HepG2 (cell line): ENCODE data around the gene RPS14. TPM values are rescaled to one million over a fixed set of nuclear protein-coding genes. Genes with fewer than 3 reads are reported as not detected.

Experiments
- DMAP1 ChIP-seq: IDR thresholded peaks from 2 replicates; pipeline ENCODE4 v1.6.1; 2016
- HMGXB4 ChIP-seq, 2 experiments: sonication (generic) in 1 of 2; formaldehyde crosslinking in 1 of 2; IDR thresholded peaks; 2 replicates each; pipeline versions ENCODE4 v1.4.0 to v1.6.1; 2018 to 2020; ENCODE audit warnings: missing genetic modification reagents in 2 of 2, borderline replicate concordance in 1 of 2, low read depth in 1 of 2, mild to moderate bottlenecking in 1 of 2, missing biosample characterization in 1 of 2
- HOXA5 ChIP-seq: sonication (generic); formaldehyde crosslinking; IDR thresholded peaks from 2 replicates; pipeline ENCODE4 v1.4.0; 2020; ENCODE audit warnings: missing genetic modification reagents
- NKX3-1 ChIP-seq: sonication (generic); formaldehyde crosslinking; IDR thresholded peaks from 2 replicates; pipeline ENCODE4 v1.5.0; 2020; ENCODE audit warnings: missing genetic modification reagents
- NR0B2 ChIP-seq: sonication (generic); formaldehyde crosslinking; IDR thresholded peaks from 2 replicates; pipeline ENCODE4 v1.4.0; 2020; ENCODE audit warnings: mild to moderate bottlenecking, missing genetic modification reagents
- PAXIP1 ChIP-seq: sonication (generic); formaldehyde crosslinking; conservative IDR thresholded peaks from 2 replicates; pipeline ENCODE4 v1.4.0; 2020; ENCODE audit warnings: mild to moderate bottlenecking, missing genetic modification reagents, moderate library complexity
- PHF8 ChIP-seq: sonication (generic); formaldehyde crosslinking; IDR thresholded peaks from 2 replicates; pipeline ENCODE4 v1.5.0; 2020; ENCODE audit warnings: missing genetic modification reagents
- RCOR2 ChIP-seq: IDR thresholded peaks from 2 replicates; pipeline ENCODE4 v1.6.1; 2016; ENCODE audit warnings: missing biosample characterization, missing genetic modification reagents
- UBTF ChIP-seq: sonication (generic); formaldehyde crosslinking; IDR thresholded peaks from 2 replicates; pipeline ENCODE4 v1.4.0; 2020; ENCODE audit warnings: mild to moderate bottlenecking, missing genetic modification reagents
- ZC3H13 ChIP-seq: sonication (generic); formaldehyde crosslinking; IDR thresholded peaks from 2 replicates; pipeline ENCODE4 v1.8.1; 2023; ENCODE audit warnings: mild to moderate bottlenecking, missing genetic modification reagents, moderate library complexity
- ZFY ChIP-seq: sonication (generic); formaldehyde crosslinking; IDR thresholded peaks from 2 replicates; pipeline ENCODE4 v1.4.0; 2020; ENCODE audit warnings: missing genetic modification reagents
- ZNF281 ChIP-seq: sonication (generic); formaldehyde crosslinking; IDR thresholded peaks from 2 replicates; pipeline ENCODE4 v1.4.0; 2020; ENCODE audit warnings: missing genetic modification reagents, borderline replicate concordance
- ZNF605 ChIP-seq: sonication (generic); formaldehyde crosslinking; IDR thresholded peaks from 2 replicates; pipeline ENCODE4 v1.8.0; 2022; ENCODE audit warnings: mild to moderate bottlenecking, missing genetic modification reagents
- ZNF674 ChIP-seq: sonication (generic); formaldehyde crosslinking; IDR thresholded peaks from 2 replicates; pipeline ENCODE4 v1.5.0; 2020; ENCODE audit warnings: low read depth, mild to moderate bottlenecking, missing genetic modification reagents
- polyA plus RNA-seq, 8 experiments: library from polyadenylated mRNA; depleted of rRNA in 3 of 8; stranded (reverse) in 7 of 8; unstranded in 1 of 8; fragments of >200 nt; fragmentation: Illumina TruSeq in 4 of 8; extraction: Trizol in 4 of 8; gene quantifications; 2 replicates each; pipeline versions ENCODE4 v1.2.1 to v1.2.3, GENCODE V29; 2011 to 2016; ENCODE audit warnings: low read depth in 4 of 8, missing spikeins in 1 of 8, mixed read lengths in 1 of 8; ENCODE audit not compliant: insufficient read depth in 1 of 8
- total RNA-seq, 5 experiments: library from RNA; depleted of rRNA; stranded (reverse); fragments of >200 nt; fragmentation: Illumina TruSeq; extraction: Trizol; gene quantifications; 2 replicates each; pipeline ENCODE4 v1.2.3, GENCODE V29; 2016; ENCODE audit warnings: low read depth in 1 of 5

Gene RPS14
- total and polyA plus RNA-seq, 2 of the 13 experiments (the other 11 are each of a cell fraction or from before 2014, with no cell fraction given), result 2,116 to 3,295 TPM

- TF ChIP-seq UBTF (CRISPR knock-in tag) (no peak), ZFY (CRISPR knock-in tag) (peak; percentile 49), ZNF605 (peak; percentile 41; the same call in 1 of the 2 replicates), NKX3-1 (CRISPR knock-in tag) (0 out of 2 replicates have a peak, but pooled peaks have one; percentile 16), RCOR2 (CRISPR knock-in tag) (0 out of 2 replicates have a peak, but pooled peaks have one; percentile 85), PAXIP1 (CRISPR knock-in tag) (peak; percentile 45; the same call in 1 of the 2 replicates), ZC3H13 (CRISPR knock-in tag) (0 out of 2 replicates have a peak, but pooled peaks have one; percentile 36), PHF8 (CRISPR knock-in tag) (peak; percentile 49), NR0B2 (no peak), HMGXB4 (CRISPR knock-in tag; IDR thresholded peaks at IDR 0.05; ENCODE audit: borderline replicate concordance in 1 of 2, low read depth in 1 of 2) (no peak), ZNF281 (CRISPR knock-in tag) (peak; percentile 67), ZNF674 (CRISPR knock-in tag) (no peak), DMAP1 (CRISPR knock-in tag) (peak; percentile 50; the same call in 1 of the 2 replicates), HOXA5 (CRISPR knock-in tag) (0 out of 2 replicates have a peak, but pooled peaks have one; percentile 27)
Measured at GRCh38 chr5:150486402-150487198, 37.1 kb upstream of the RPS14 start (continued).
